Measurements from ENCODE around the gene RASA3. TPM values are rescaled to one million over a fixed set of nuclear protein-coding genes. Genes with fewer than 3 reads are reported as not detected.

The RASA3 gene
- total and polyA plus RNA-seq, 2 of the 4 experiments (the other 2 are of a cell fraction): 21.0 to 31.4 TPM

DNA sequence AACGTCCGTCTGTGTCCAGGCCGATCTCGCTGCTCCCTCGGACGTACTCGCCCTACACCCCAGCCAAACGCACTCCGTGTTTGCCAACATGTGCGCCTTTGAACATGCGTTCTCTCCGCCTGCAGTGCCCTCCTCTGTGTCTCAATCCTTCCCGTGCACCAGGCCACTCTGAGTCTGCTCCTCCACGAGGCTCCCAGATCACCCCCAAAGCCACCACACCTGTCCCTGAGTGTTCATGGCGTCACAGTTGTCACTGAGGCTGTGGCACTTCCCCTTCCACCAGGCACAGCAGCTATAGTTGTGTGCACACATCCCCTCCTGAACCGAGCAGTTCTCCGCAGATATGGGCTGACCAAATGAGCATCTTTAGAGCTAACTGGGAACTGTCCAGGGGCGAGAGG is 35.6 kb downstream of the RASA3 start:
- dilution Hi-C loops (cut with HindIII; ENCODE audit: low sequenced_read_pairs, unreplicated experiment): no loop called here
- whole genome bisulfite sequencing, 2 experiments (ENCODE audit: extremely low coverage in 2 of 2, insufficient read length in 1 of 2): 88% methylated on average over 8 of the region's 18 CpGs; no CpG with 5 or more reads in 1 of the 2 experiments

More for the DNA sequence above, 35.6 kb downstream of the RASA3 start:
- H3K18ac ChIP-seq (ENCODE audit: low read depth, low read length): no peak overlapping the region
- BruUV-seq (replicated peaks): no TSS peak
- no peak overlapping the region for H2BK5ac ChIP-seq (ENCODE audit: low read depth, low read length, poor library complexity, severe bottlenecking)
- H3K4ac ChIP-seq (ENCODE audit: low read depth, low read length): peak overlapping the region; percentile 7; the same call in 1 of the 2 replicates
- H4K8ac ChIP-seq (ENCODE audit: low read depth in 2 of 2, low read length in 2 of 2): no peak overlapping the region; a peak in 1 of 4 replicates
- H3K14ac ChIP-seq (replicated peaks; ENCODE audit: low read depth, low read length): no peak overlapping the region
- no peak overlapping the region for H3K4me3 ChIP-seq (ENCODE audit: insufficient read depth, low read depth, low read length)
- peaks cover 9% of the 10 kb centered on the region for H3K36me3 ChIP-seq (ENCODE audit: control insufficient read depth, insufficient read depth, low read length)
- H2BK20ac ChIP-seq (ENCODE audit: low read depth, low read length): no peak overlapping the region
- no peak for TF ChIP-seq NFE2L2 (IDR thresholded peaks at IDR 0.05; ENCODE audit: low read depth, low read length)
- TF ChIP-seq, protein P1, sequence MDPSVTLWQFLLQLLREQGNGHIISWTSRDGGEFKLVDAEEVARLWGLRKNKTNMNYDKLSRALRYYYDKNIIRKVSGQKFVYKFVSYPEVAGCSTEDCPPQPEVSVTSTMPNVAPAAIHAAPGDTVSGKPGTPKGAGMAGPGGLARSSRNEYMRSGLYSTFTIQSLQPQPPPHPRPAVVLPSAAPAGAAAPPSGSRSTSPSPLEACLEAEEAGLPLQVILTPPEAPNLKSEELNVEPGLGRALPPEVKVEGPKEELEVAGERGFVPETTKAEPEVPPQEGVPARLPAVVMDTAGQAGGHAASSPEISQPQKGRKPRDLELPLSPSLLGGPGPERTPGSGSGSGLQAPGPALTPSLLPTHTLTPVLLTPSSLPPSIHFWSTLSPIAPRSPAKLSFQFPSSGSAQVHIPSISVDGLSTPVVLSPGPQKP (IDR thresholded peaks at IDR 0.05; ENCODE audit: borderline replicate concordance, low read depth, low read length): no peak
- no peak for TF ChIP-seq CTCF (conservative IDR thresholded peaks at IDR 0.05; ENCODE audit: low read depth, low read length)
- TF ChIP-seq BHLHE40 (IDR thresholded peaks at IDR 0.05; ENCODE audit: low read depth, low read length): no peak
- no peak for TF ChIP-seq RFX5 (IDR thresholded peaks at IDR 0.05; ENCODE audit: low read depth, low read length)
- TF ChIP-seq POLR2A (IDR thresholded peaks at IDR 0.05; ENCODE audit: low read depth, low read length): no peak
- TF ChIP-seq MAFK (IDR thresholded peaks at IDR 0.05; ENCODE audit: low read depth, low read length): no peak
- no peak for TF ChIP-seq USF2 (IDR thresholded peaks at IDR 0.05; ENCODE audit: low read depth, low read length)
- no peak for TF ChIP-seq CEBPB (IDR thresholded peaks at IDR 0.05; ENCODE audit: low read depth, low read length)
- no peak for TF ChIP-seq RAD21 (IDR thresholded peaks at IDR 0.05; ENCODE audit: low read length)
- TF ChIP-seq MAZ (IDR thresholded peaks at IDR 0.05; ENCODE audit: borderline replicate concordance, low read depth, low read length): no peak
- no peak for TF ChIP-seq FOS (IDR thresholded peaks at IDR 0.05; ENCODE audit: low read depth, low read length)
- TF ChIP-seq CHD1 (IDR thresholded peaks at IDR 0.05; ENCODE audit: low read depth, low read length): no peak
- no peak for TF ChIP-seq RCOR1 (IDR thresholded peaks at IDR 0.05; ENCODE audit: insufficient replicate concordance, low read length)
- TF ChIP-seq SMC3 (IDR thresholded peaks at IDR 0.05; ENCODE audit: low read depth, low read length): no peak
- TF ChIP-seq MXI1 (IDR thresholded peaks at IDR 0.05; ENCODE audit: borderline replicate concordance, low read depth, low read length): no peak
- peaks cover 3 to 77% of the 10 kb centered on the region in 2 experiments for H3K79me1 ChIP-seq (ENCODE audit: low read depth in 1 of 2, low read length in 2 of 2)
- H4K91ac ChIP-seq (ENCODE audit: insufficient read depth, low read depth, low read length): no peak overlapping the region
- CTCF ChIA-PET: no interaction called here
- intact Hi-C loops (cut with micrococcal nuclease): no loop called here
- H2BK15ac ChIP-seq (ENCODE audit: low read depth, low read length): no peak overlapping the region
- H2AFZ ChIP-seq (replicated peaks; ENCODE audit: low read length, poor library complexity): no peak overlapping the region
- no peaks in the 10 kb centered on the region for H3K9me3 ChIP-seq (ENCODE audit: control insufficient read depth, insufficient read depth, low read length)
- H2AK5ac ChIP-seq (ENCODE audit: low read depth, low read length): peak overlapping the region; percentile 27; the same call in 1 of the 2 replicates
- H4K20me1 ChIP-seq (ENCODE audit: insufficient read depth, low read length): peaks cover 68% of the 10 kb centered on the region
- H3K4me1 ChIP-seq (ENCODE audit: control insufficient read depth, insufficient read depth, low read length): peaks cover 36% of the 10 kb centered on the region
- no peaks in the 10 kb centered on the region for H3K27me3 ChIP-seq (ENCODE audit: control insufficient read depth, insufficient read depth, low read length)
- DNase-seq (no peak), ATAC-seq (ENCODE audit: low read depth) (no peak)
- no peak overlapping the region for H4K5ac ChIP-seq (ENCODE audit: low read depth, low read length)
- H3K4me2 ChIP-seq (ENCODE audit: low read depth, low read length): no peak overlapping the region
- no peak overlapping the region for H3K56ac ChIP-seq (ENCODE audit: extremely low read depth, insufficient read depth, low read length)
- in situ Hi-C loops (cut with MboI; ENCODE audit: low sequenced_read_pairs): no loop called here
- no peak overlapping the region for H3K9ac ChIP-seq (ENCODE audit: low read depth, low read length)
- POLR2A ChIA-PET (ENCODE audit: unreplicated experiment): no interaction called here
- peaks cover 14% of the 10 kb centered on the region for H3K9me1 ChIP-seq (ENCODE audit: insufficient read depth, low read length)
- no peak overlapping the region for H2AK9ac ChIP-seq (replicated peaks; ENCODE audit: low read depth, low read length, poor library complexity)
- H2BK120ac ChIP-seq (ENCODE audit: low read depth, low read length): no peak overlapping the region
- H3K27ac ChIP-seq (ENCODE audit: insufficient read depth, low read length): no peak overlapping the region
- H3K23ac ChIP-seq (ENCODE audit: low read depth, low read length): no peak overlapping the region; the same call in 1 of the 2 replicates

Data from IMR-90 (cell line).